Measurements from ENCODE around the gene IGF1R. TPM values are rescaled to one million over a fixed set of nuclear protein-coding genes. Genes with fewer than 3 reads are reported as not detected.

Gene IGF1R
- total RNA-seq, 1 donor from 2014 or later, result 97.7 TPM

DNA sequence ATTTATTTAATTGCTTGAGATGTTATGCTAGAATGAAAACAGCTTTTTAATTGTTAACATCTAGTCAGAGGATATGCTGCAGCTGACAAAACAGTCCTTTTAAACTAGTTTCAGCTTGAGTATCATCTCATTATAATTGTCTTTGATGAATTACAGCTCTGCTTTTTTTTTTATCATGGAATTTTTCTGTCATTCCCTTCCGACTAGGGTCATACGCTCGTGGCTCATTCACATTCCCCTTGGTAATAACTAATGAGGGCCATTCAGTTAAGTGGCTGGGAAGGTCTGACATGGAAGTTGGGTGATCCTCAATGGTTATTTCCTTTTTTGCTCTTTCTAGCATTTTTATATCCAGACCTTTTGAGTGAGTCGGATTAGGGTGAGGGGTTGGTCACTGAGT is 282.2 kb downstream of the IGF1R start:
- TF ChIP-seq, protein P1, sequence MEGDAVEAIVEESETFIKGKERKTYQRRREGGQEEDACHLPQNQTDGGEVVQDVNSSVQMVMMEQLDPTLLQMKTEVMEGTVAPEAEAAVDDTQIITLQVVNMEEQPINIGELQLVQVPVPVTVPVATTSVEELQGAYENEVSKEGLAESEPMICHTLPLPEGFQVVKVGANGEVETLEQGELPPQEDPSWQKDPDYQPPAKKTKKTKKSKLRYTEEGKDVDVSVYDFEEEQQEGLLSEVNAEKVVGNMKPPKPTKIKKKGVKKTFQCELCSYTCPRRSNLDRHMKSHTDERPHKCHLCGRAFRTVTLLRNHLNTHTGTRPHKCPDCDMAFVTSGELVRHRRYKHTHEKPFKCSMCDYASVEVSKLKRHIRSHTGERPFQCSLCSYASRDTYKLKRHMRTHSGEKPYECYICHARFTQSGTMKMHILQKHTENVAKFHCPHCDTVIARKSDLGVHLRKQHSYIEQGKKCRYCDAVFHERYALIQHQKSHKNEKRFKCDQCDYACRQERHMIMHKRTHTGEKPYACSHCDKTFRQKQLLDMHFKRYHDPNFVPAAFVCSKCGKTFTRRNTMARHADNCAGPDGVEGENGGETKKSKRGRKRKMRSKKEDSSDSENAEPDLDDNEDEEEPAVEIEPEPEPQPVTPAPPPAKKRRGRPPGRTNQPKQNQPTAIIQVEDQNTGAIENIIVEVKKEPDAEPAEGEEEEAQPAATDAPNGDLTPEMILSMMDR (IDR thresholded peaks at IDR 0.05), result no peak
- TF ChIP-seq POLR2AphosphoS5 (IDR thresholded peaks at IDR 0.05; ENCODE audit: insufficient read depth in 1 of 2, low read depth in 1 of 2), result no peak
- TF ChIP-seq POLR2A (IDR thresholded peaks at IDR 0.05), result no peak
- Histone ChIP-seq H3K36me3 (peaks cover 0 to 33% of the 10 kb centered on the region in 2 donors), H3K4me1 (peaks cover 19% of the 10 kb centered on the region), H3K4me3 (no peak overlapping the region), H3K9me3 (no peaks in the 10 kb centered on the region), H3K27ac (no peak overlapping the region), H3K27me3 (no peaks in the 10 kb centered on the region)
- no peak for DNase-seq (ENCODE audit: extremely low spot score in 2 of 2)
- intact Hi-C loops (cut with DNase I), result no loop called here

DNA sequence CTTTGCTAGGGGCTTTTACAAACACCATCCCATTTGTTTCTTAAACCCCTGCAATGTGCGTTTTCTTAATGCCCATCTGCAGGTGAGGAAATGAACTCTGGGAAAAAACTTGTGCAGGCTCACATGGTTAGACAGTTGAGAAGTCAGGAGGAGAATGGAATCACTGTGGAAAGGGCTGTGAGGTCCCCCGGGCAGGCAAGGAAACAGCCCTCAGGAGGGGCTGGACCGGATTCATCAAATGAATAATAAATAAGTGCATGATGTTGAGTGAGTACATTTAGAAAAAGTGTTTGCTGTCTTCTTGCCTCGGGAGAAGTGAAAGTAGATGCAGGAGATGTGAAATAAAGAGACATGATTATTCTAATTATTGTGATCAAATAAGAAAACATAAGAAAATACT is 282.7 kb downstream of the IGF1R start:
- intact Hi-C loops (cut with DNase I), result no loop called here
- TF ChIP-seq POLR2AphosphoS5 (IDR thresholded peaks at IDR 0.05; ENCODE audit: insufficient read depth in 1 of 2, low read depth in 1 of 2), result no peak
- TF ChIP-seq, protein P1 (IDR thresholded peaks at IDR 0.05), result no peak
- DNase-seq (ENCODE audit: extremely low spot score in 2 of 2), result no peak
- no peak overlapping the region for H3K27ac ChIP-seq
- H3K36me3 ChIP-seq, result peaks cover 0 to 36% of the 10 kb centered on the region in 2 donors
- no peak overlapping the region for H3K4me3 ChIP-seq
- H3K4me1 ChIP-seq, result peaks cover 19% of the 10 kb centered on the region
- no peaks in the 10 kb centered on the region for H3K9me3 ChIP-seq
- no peaks in the 10 kb centered on the region for H3K27me3 ChIP-seq

DNA sequence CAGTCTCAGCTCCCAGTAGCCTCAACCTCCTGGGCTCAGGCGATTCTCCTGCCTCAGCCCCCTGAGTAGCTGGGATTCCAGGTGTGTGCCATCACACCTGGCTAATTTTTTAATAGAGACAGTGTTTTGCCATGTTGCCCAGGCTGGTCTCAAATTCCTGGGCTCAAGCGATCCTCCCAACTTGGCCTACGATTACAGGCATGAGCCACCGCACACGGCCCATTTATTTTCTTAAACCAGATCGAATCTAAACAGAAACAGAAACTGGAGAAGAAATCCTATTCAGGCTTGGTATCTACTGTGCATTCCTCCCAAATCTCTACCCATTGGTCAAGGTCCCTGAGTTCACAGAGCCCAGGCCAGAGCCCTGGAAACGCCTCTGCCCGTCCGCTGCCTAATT is 285.1 kb downstream of the IGF1R start:
- Histone ChIP-seq H3K36me3 (peaks cover 0 to 36% of the 10 kb centered on the region in 2 donors), H3K9me3 (no peaks in the 10 kb centered on the region), H3K4me3 (no peak overlapping the region), H3K27ac (no peak overlapping the region), H3K4me1 (peaks cover under 1% of the 10 kb centered on the region), H3K27me3 (no peaks in the 10 kb centered on the region)
- intact Hi-C loops (cut with DNase I), result no loop called here
- TF ChIP-seq, protein P1 (IDR thresholded peaks at IDR 0.05), result no peak
- TF ChIP-seq POLR2A (IDR thresholded peaks at IDR 0.05) (no peak), POLR2AphosphoS5 (IDR thresholded peaks at IDR 0.05; ENCODE audit: insufficient read depth in 1 of 2, low read depth in 1 of 2) (no peak)
- no peak for DNase-seq (ENCODE audit: extremely low spot score in 2 of 2)

DNA sequence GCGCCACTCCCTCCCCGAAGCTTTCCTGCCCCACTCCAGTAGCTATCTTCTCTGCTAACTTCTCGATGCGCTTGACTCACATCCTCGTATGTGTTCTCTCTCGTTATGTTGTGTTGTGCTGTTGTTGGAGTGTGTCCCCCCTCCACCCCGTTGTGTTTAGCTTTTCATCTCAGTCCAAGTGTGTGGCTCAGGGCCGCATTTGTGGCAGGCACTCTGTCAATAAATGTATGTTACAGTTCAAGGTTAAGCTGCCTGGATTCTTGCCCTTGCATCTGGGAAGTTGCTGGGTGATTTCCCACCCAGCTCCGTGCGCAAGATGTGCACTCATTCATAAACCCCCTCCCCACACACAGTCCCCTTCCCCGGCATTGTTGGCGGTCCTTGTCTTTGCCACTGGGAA is 287.4 kb downstream of the IGF1R start:
- no peaks in the 10 kb centered on the region for H3K27me3 ChIP-seq
- no peak for DNase-seq (ENCODE audit: extremely low spot score in 2 of 2)
- intact Hi-C loops (cut with DNase I), result no loop called here
- TF ChIP-seq, protein P1 (IDR thresholded peaks at IDR 0.05), result no peak
- TF ChIP-seq POLR2A (IDR thresholded peaks at IDR 0.05), result no peak
- no peak for TF ChIP-seq POLR2AphosphoS5 (IDR thresholded peaks at IDR 0.05; ENCODE audit: insufficient read depth in 1 of 2, low read depth in 1 of 2)
- H3K4me3 ChIP-seq, result no peak overlapping the region
- no peaks in the 10 kb centered on the region for H3K4me1 ChIP-seq
- H3K27ac ChIP-seq, result no peak overlapping the region
- H3K9me3 ChIP-seq, result no peaks in the 10 kb centered on the region
- peaks cover 0 to 47% of the 10 kb centered on the region in 2 donors for H3K36me3 ChIP-seq

DNA sequence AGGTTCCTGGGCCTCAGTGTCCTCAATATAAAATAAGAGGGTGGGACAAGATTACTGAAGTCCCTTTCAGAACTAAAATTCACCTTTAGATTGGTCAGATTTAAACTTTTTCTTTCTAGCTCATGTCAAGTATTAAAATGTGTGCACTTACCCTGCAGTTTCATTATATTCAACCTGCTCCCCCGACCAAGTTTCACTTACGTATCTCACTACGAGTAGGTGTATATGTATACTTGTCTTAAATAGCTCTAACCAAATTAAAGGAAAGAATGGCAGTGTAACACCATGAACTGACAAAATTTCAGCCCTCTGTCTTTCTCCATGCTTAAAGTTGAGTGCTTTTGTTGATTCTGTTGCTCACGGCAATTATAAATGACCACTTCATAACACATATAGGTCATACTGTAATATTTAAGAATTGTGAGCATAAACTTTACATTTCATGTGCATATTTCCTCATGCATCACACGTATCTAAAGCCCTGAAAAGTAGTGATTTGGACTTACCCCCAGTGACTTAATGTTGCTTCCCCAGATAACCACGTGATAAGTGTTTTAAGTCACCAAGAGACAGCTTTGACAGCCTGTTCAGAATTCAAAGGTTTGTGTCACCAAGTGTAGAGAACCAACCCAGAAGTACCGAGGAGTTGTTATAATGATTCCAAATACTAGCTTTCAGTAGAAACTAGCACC is 289.2 kb downstream of the IGF1R start:
- intact Hi-C loops (cut with DNase I), result no loop called here
- H3K9me3 ChIP-seq, result no peaks in the 10 kb centered on the region
- H3K27me3 ChIP-seq, result no peaks in the 10 kb centered on the region
- no peak overlapping the region for H3K4me3 ChIP-seq
- peaks cover 7% of the 10 kb centered on the region for H3K4me1 ChIP-seq
- no peak overlapping the region for H3K27ac ChIP-seq
- no peak for DNase-seq (ENCODE audit: extremely low spot score in 2 of 2)
- H3K36me3 ChIP-seq, result peaks cover 0 to 50% of the 10 kb centered on the region in 2 donors
- no peak for TF ChIP-seq POLR2AphosphoS5 (IDR thresholded peaks at IDR 0.05; ENCODE audit: insufficient read depth in 1 of 2, low read depth in 1 of 2)
- TF ChIP-seq, protein P1 (IDR thresholded peaks at IDR 0.05), result no peak
